SJCRH30 (cell line): Measurements from ENCODE around the gene CCND1. TPM values are rescaled to one million over a fixed set of nuclear protein-coding genes. Genes with fewer than 3 reads are reported as not detected.

Experiments used
- DNase-seq, 2 experiments: peaks; one replicate each; pipeline ENCODE4 v3.0.0-alpha.2; 2015 to 2020
- H3K27ac ChIP-seq: fragments of 250-450 bp; sonication (Bioruptor Pico); 2 replicates; pipeline ENCODE4 v1.5.1; 2020; ENCODE audit warnings: mild to moderate bottlenecking, moderate library complexity
- H3K27me3 ChIP-seq: fragments of 250-450 bp; sonication (Bioruptor Pico); 2 replicates; pipeline ENCODE4 v1.5.1; 2020; ENCODE audit warnings: mild to moderate bottlenecking, moderate library complexity
- H3K36me3 ChIP-seq: fragments of 250-450 bp; sonication (Bioruptor Pico); 2 replicates; pipeline ENCODE4 v1.5.1; 2020; ENCODE audit warnings: mild to moderate bottlenecking, moderate library complexity
- H3K4me1 ChIP-seq: fragments of 250-450 bp; sonication (Bioruptor Pico); 2 replicates; pipeline ENCODE4 v1.5.1; 2020; ENCODE audit warnings: mild to moderate bottlenecking, moderate library complexity
- H3K4me3 ChIP-seq: fragments of 250-450 bp; sonication (Bioruptor Pico); 2 replicates; pipeline ENCODE4 v1.5.1; 2020; ENCODE audit warnings: mild to moderate bottlenecking, moderate library complexity
- H3K9me3 ChIP-seq: fragments of 250-450 bp; sonication (Bioruptor Pico); replicated peaks from 2 replicates; pipeline ENCODE4 v1.5.1; 2020; ENCODE audit warnings: mild to moderate bottlenecking, moderate library complexity
- total RNA-seq: library from RNA; depleted of rRNA; stranded (reverse); fragments of >200 nt; shearing (Covaris generic); gene quantifications from 2 replicates; pipeline ENCODE4 v1.2.3, GENCODE V29; 2014

CCND1 gene
- total RNA-seq, 1 experiment from 2014 or later: 81.9 TPM

- no peaks in the 10 kb centered on the region for H3K9me3 ChIP-seq
- DNase-seq: no peak
- H3K4me1 ChIP-seq: peaks cover 4% of the 10 kb centered on the region; the same call in 1 of the 2 replicates
- H3K4me3 ChIP-seq: peak overlapping the region; percentile 91
- H3K36me3 ChIP-seq: peaks cover 14% of the 10 kb centered on the region; the same call in 1 of the 2 replicates
- peak overlapping the region; percentile 85 for H3K27ac ChIP-seq
- no peaks in the 10 kb centered on the region for H3K27me3 ChIP-seq
Measured at GRCh38 chr11:69642549-69642912, 1.6 kb downstream of the CCND1 start.

GRCh38 chr11:69642913-69643632, 2.1 kb downstream of the CCND1 start:
- H3K27ac ChIP-seq: peak overlapping the region; percentile 85
- H3K36me3 ChIP-seq: peaks cover 19% of the 10 kb centered on the region; the same call in 1 of the 2 replicates
- no peaks in the 10 kb centered on the region for H3K27me3 ChIP-seq
- no peaks in the 10 kb centered on the region for H3K9me3 ChIP-seq
- peak overlapping the region; percentile 91 for H3K4me3 ChIP-seq
- peaks cover 4% of the 10 kb centered on the region; the same call in 1 of the 2 replicates for H3K4me1 ChIP-seq
- DNase-seq: peak; percentile 73 to 83

- H3K9me3 ChIP-seq: no peaks in the 10 kb centered on the region
- H3K36me3 ChIP-seq: peaks cover 25% of the 10 kb centered on the region
- DNase-seq: no peak
- no peak overlapping the region for H3K27ac ChIP-seq
- H3K27me3 ChIP-seq: no peaks in the 10 kb centered on the region
- H3K4me1 ChIP-seq: peaks cover 4% of the 10 kb centered on the region; the same call in 1 of the 2 replicates
- H3K4me3 ChIP-seq: peak overlapping the region; percentile 91
Measured at GRCh38 chr11:69643646-69644045, 2.7 kb downstream of the CCND1 start.

- peaks cover 32% of the 10 kb centered on the region for H3K36me3 ChIP-seq
- DNase-seq: no peak
- H3K9me3 ChIP-seq: no peaks in the 10 kb centered on the region
- H3K4me3 ChIP-seq: no peak overlapping the region
- no peaks in the 10 kb centered on the region for H3K27me3 ChIP-seq
- H3K4me1 ChIP-seq: peaks cover 4% of the 10 kb centered on the region; the same call in 1 of the 2 replicates
- H3K27ac ChIP-seq: no peak overlapping the region
Measured at GRCh38 chr11:69644071-69644961, 3.4 kb downstream of the CCND1 start.

- H3K4me1 ChIP-seq: peaks cover 4% of the 10 kb centered on the region; the same call in 1 of the 2 replicates
- no peaks in the 10 kb centered on the region for H3K27me3 ChIP-seq
- H3K36me3 ChIP-seq: peaks cover 40% of the 10 kb centered on the region
- DNase-seq: no peak
- no peaks in the 10 kb centered on the region for H3K9me3 ChIP-seq
- no peak overlapping the region for H3K4me3 ChIP-seq
- no peak overlapping the region for H3K27ac ChIP-seq
Measured at GRCh38 chr11:69644962-69645675, 4.2 kb downstream of the CCND1 start.

GRCh38 chr11:69645801-69646492, 5.0 kb downstream of the CCND1 start:
- H3K36me3 ChIP-seq: peaks cover 45% of the 10 kb centered on the region
- H3K4me1 ChIP-seq: peaks cover 4% of the 10 kb centered on the region; the same call in 1 of the 2 replicates
- no peaks in the 10 kb centered on the region for H3K9me3 ChIP-seq
- H3K4me3 ChIP-seq: no peak overlapping the region
- H3K27me3 ChIP-seq: no peaks in the 10 kb centered on the region
- no peak for DNase-seq
- H3K27ac ChIP-seq: no peak overlapping the region

GRCh38 chr11:69646493-69647389, 5.8 kb downstream of the CCND1 start:
- no peak for DNase-seq
- H3K36me3 ChIP-seq: peaks cover 50% of the 10 kb centered on the region
- no peaks in the 10 kb centered on the region for H3K27me3 ChIP-seq
- peaks cover 4% of the 10 kb centered on the region; the same call in 1 of the 2 replicates for H3K4me1 ChIP-seq
- no peak overlapping the region for H3K27ac ChIP-seq
- H3K4me3 ChIP-seq: no peak overlapping the region
- H3K9me3 ChIP-seq: no peaks in the 10 kb centered on the region

- Histone ChIP-seq H3K27me3 (no peaks in the 10 kb centered on the region), H3K4me3 (no peak overlapping the region), H3K27ac (no peak overlapping the region), H3K9me3 (no peaks in the 10 kb centered on the region), H3K36me3 (peaks cover 56% of the 10 kb centered on the region), H3K4me1 (peaks cover 4% of the 10 kb centered on the region; the same call in 1 of the 2 replicates)
- no peak for DNase-seq
Measured at GRCh38 chr11:69647390-69647748, 6.4 kb downstream of the CCND1 start.

GRCh38 chr11:69647761-69648497, 7.0 kb downstream of the CCND1 start:
- H3K36me3 ChIP-seq: peaks cover 61% of the 10 kb centered on the region
- H3K4me1 ChIP-seq: peaks cover 4% of the 10 kb centered on the region; the same call in 1 of the 2 replicates
- no peaks in the 10 kb centered on the region for H3K9me3 ChIP-seq
- no peak overlapping the region for H3K4me3 ChIP-seq
- H3K27me3 ChIP-seq: no peaks in the 10 kb centered on the region
- DNase-seq: no peak
- no peak overlapping the region for H3K27ac ChIP-seq

- H3K27me3 ChIP-seq: no peaks in the 10 kb centered on the region
- H3K36me3 ChIP-seq: peaks cover 61% of the 10 kb centered on the region
- H3K4me3 ChIP-seq: no peak overlapping the region
- H3K27ac ChIP-seq: no peak overlapping the region
- H3K4me1 ChIP-seq: no peaks in the 10 kb centered on the region; the same call in 1 of the 2 replicates
- H3K9me3 ChIP-seq: no peaks in the 10 kb centered on the region
- DNase-seq: no peak
Measured at GRCh38 chr11:69648679-69649575, 8.0 kb downstream of the CCND1 start.

GRCh38 chr11:69649576-69649900, 8.6 kb downstream of the CCND1 start:
- H3K27ac ChIP-seq: no peak overlapping the region
- H3K27me3 ChIP-seq: no peaks in the 10 kb centered on the region
- H3K9me3 ChIP-seq: no peaks in the 10 kb centered on the region
- peaks cover 61% of the 10 kb centered on the region for H3K36me3 ChIP-seq
- H3K4me3 ChIP-seq: no peak overlapping the region
- H3K4me1 ChIP-seq: no peaks in the 10 kb centered on the region; the same call in 1 of the 2 replicates
- no peak for DNase-seq
